ENCODE results near the gene PCDHB8. TPM values are rescaled to one million over a fixed set of nuclear protein-coding genes. Genes with fewer than 3 reads are reported as not detected.
"Not testable (repeated sequence)": the region's sequence is repeated elsewhere in the genome, so short reads cannot be mapped to it uniquely, and the experiment has no call there.

Gene PCDHB8
- total and polyA plus RNA-seq, 10 of the 15 experiments (the other 5 are each of a cell fraction or from before 2014, with no cell fraction given), result not detected

DNA sequence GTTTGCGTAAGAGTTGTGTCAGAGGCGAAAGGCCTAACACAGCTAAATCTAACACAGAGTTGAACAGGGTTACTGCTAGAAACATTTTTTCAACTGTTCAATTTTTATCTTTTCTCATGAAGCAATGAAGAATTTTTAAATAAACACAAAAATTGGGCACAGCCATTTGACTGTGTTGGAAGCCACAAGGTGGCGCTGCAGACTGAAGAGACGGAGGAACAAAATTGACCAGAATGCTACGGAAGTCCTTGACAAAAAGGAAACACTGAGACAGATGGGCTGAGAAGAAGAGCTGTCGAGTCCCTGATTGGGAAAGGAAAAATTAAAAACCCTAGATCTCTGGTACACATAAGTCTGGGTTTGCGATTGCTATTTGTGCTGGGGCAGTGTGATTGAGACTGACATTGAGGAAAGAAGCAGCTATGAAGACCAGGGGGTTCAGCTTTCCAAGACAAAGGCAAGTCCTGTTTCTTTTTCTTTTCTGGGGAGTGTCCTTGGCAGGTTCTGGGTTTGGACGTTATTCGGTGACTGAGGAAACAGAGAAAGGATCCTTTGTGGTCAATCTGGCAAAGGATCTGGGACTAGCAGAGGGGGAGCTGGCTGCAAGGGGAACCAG, 9.4 kb downstream of the PCDHB8 start, which contains the start of gene PCDHB9:
TSS of gene PCDHB9 (plus strand) at position 265 of the 616 bp plus-strand sequence. CDS start at position 423, 158 bp downstream.
- BruUV-seq (replicated peaks), result no TSS peak
- intact Hi-C loops (cut with micrococcal nuclease; ENCODE audit: unreplicated experiment), result loop anchor here (10.0 kb wide), 1 partner anchor 378 kb away; no protein-coding TSS in a partner anchor

DNA sequence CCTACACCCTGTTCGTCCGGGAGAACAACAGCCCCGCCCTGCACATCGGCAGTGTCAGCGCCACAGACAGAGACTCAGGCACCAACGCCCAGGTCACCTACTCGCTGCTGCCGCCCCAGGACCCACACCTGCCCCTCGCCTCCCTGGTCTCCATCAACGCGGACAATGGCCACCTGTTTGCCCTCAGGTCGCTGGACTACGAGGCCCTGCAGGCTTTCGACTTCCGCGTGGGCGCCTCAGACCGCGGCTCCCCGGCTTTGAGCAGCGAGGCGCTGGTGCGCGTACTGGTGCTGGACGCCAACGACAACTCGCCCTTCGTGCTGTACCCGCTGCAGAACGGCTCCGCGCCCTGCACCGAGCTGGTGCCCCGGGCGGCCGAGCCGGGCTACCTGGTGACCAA, 11.1 kb downstream of the PCDHB8 start:
- H4K20me1 ChIP-seq (ENCODE audit: control insufficient read depth, insufficient read depth); H3K9ac ChIP-seq (ENCODE audit: control insufficient read depth, insufficient read depth, low read length); BruUV-seq (replicated peaks); CTCF ChIA-PET; RAD21 ChIA-PET (ENCODE audit: unreplicated experiment); H3K9me3 ChIP-seq (replicated peaks; ENCODE audit: control insufficient read depth, insufficient read depth, low read length); POLR2A ChIA-PET; H3K27ac ChIP-seq (ENCODE audit: control insufficient read depth, insufficient read depth); H3K27me3 ChIP-seq (replicated peaks in 1 of 2; ENCODE audit: control insufficient read depth in 2 of 2, insufficient read depth in 2 of 2, low read length in 1 of 2); in situ Hi-C loops (cut with MboI); H2AFZ ChIP-seq (ENCODE audit: control insufficient read depth, low read depth, low read length); FAIRE-seq; H3K4me2 ChIP-seq (ENCODE audit: control insufficient read depth, insufficient read depth); H3K4me3 ChIP-seq; H3K4me1 ChIP-seq (ENCODE audit: control insufficient read depth, insufficient read depth, low read length); ATAC-seq; DNase-seq (ENCODE audit: low read depth, low spot score); SMC1A ChIA-PET (ENCODE audit: uncharacterized antibody, unreplicated experiment); H3K36me3 ChIP-seq (ENCODE audit: control insufficient read depth in 2 of 2, insufficient read depth in 2 of 2, low read length in 1 of 2); H3K79me2 ChIP-seq (ENCODE audit: control insufficient read depth, insufficient read depth, low read length): not testable (repeated sequence)
- intact Hi-C loops (cut with micrococcal nuclease; ENCODE audit: unreplicated experiment), result loop anchor here (10.0 kb wide), 1 partner anchor 376 kb away; no protein-coding TSS in a partner anchor
- WGBS (ENCODE audit: insufficient coverage, insufficient replicate concordance, low lambda C conversion rate, missing lambda C conversion rate), result 84% methylated on average over 23 of the region's 37 CpGs

More for the DNA sequence above, 9.4 kb downstream of the PCDHB8 start, which contains the start of gene PCDHB9:
- H3K27ac ChIP-seq (ENCODE audit: control insufficient read depth, insufficient read depth), result no peak within 1 kb of the TSS
- no peaks in the 10 kb centered on the region; the same call in 2 of the 3 replicates for H3K9me3 ChIP-seq (replicated peaks; ENCODE audit: control insufficient read depth, insufficient read depth, low read length)
- ATAC-seq (no peak), DNase-seq (ENCODE audit: low read depth, low spot score) (no peak), FAIRE-seq (no peak)
- no peaks in the 10 kb centered on the region for H4K20me1 ChIP-seq (ENCODE audit: control insufficient read depth, insufficient read depth)
- SMC1A ChIA-PET (ENCODE audit: uncharacterized antibody, unreplicated experiment), result interaction anchor here (0.7 kb wide), 1 partner anchor 36 kb away, joined by 3 read pairs; the partner anchor contains the start of gene PCDHB14
- no peak for TF ChIP-seq ZNF622 (IDR thresholded peaks at IDR 0.05)
- TF ChIP-seq, protein P1, sequence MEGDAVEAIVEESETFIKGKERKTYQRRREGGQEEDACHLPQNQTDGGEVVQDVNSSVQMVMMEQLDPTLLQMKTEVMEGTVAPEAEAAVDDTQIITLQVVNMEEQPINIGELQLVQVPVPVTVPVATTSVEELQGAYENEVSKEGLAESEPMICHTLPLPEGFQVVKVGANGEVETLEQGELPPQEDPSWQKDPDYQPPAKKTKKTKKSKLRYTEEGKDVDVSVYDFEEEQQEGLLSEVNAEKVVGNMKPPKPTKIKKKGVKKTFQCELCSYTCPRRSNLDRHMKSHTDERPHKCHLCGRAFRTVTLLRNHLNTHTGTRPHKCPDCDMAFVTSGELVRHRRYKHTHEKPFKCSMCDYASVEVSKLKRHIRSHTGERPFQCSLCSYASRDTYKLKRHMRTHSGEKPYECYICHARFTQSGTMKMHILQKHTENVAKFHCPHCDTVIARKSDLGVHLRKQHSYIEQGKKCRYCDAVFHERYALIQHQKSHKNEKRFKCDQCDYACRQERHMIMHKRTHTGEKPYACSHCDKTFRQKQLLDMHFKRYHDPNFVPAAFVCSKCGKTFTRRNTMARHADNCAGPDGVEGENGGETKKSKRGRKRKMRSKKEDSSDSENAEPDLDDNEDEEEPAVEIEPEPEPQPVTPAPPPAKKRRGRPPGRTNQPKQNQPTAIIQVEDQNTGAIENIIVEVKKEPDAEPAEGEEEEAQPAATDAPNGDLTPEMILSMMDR (IDR thresholded peaks at IDR 0.05 in 2 of 3, conservative IDR thresholded peaks at IDR 0.05 in 1 of 3; ENCODE audit: control insufficient read depth in 2 of 3, extremely low read depth in 1 of 3, insufficient read depth in 1 of 3, low read depth in 3 of 3, low read length in 3 of 3), result peak in 2 of 3 experiments; percentile 22 to 32; a peak in 2 of 6 replicates
- no peaks in the 10 kb centered on the region for H3K79me2 ChIP-seq (ENCODE audit: control insufficient read depth, insufficient read depth, low read length)
- no peaks in the 10 kb centered on the region for H3K36me3 ChIP-seq (ENCODE audit: control insufficient read depth in 2 of 2, insufficient read depth in 2 of 2, low read length in 1 of 2)
- RAD21 ChIA-PET (ENCODE audit: unreplicated experiment), result interaction anchor here (0.6 to 1.8 kb wide), 3 partner anchors 234 to 784 kb away, joined by 3 to 6 read pairs (median 3); partner anchors contain the start of gene PCDHGA11
- CTCF ChIA-PET, result interaction anchor here (0.9 to 1.5 kb wide), 4 partner anchors 10 to 370 kb away, joined by 3 to 4 read pairs (median 3); no protein-coding TSS in a partner anchor
- POLR2A ChIA-PET, result no interaction called here
- no peaks in the 10 kb centered on the region for H3K27me3 ChIP-seq (replicated peaks in 1 of 2; ENCODE audit: control insufficient read depth in 2 of 2, insufficient read depth in 2 of 2, low read length in 1 of 2)
- in situ Hi-C loops (cut with MboI), result no loop called here
- 20% methylated on average over 9 of the region's 9 CpGs for WGBS (ENCODE audit: insufficient coverage, insufficient replicate concordance, low lambda C conversion rate, missing lambda C conversion rate)
- H3K4me3 ChIP-seq, result no peak within 1 kb of the TSS
- no peak within 1 kb of the TSS for H3K4me2 ChIP-seq (ENCODE audit: control insufficient read depth, insufficient read depth)
- no peak within 1 kb of the TSS for H3K9ac ChIP-seq (ENCODE audit: control insufficient read depth, insufficient read depth, low read length)
- no peak within 1 kb of the TSS for H2AFZ ChIP-seq (ENCODE audit: control insufficient read depth, low read depth, low read length)
- no peaks in the 10 kb centered on the region for H3K4me1 ChIP-seq (ENCODE audit: control insufficient read depth, insufficient read depth, low read length)

DNA sequence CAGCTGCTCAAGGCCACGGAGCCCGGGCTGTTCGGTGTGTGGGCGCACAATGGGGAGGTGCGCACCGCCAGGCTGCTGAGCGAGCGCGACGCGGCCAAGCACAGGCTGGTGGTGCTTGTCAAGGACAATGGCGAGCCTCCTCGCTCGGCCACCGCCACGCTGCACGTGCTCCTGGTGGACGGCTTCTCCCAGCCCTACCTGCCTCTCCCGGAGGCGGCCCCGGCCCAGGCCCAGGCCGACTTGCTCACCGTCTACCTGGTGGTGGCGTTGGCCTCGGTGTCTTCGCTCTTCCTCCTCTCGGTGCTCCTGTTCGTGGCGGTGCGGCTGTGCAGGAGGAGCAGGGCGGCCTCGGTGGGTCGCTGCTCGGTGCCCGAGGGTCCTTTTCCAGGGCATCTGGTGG, 11.5 kb downstream of the PCDHB8 start:
- FAIRE-seq; DNase-seq (ENCODE audit: low read depth, low spot score); H3K36me3 ChIP-seq (ENCODE audit: control insufficient read depth in 2 of 2, insufficient read depth in 2 of 2, low read length in 1 of 2); H3K4me1 ChIP-seq (ENCODE audit: control insufficient read depth, insufficient read depth, low read length); CTCF ChIA-PET; H4K20me1 ChIP-seq (ENCODE audit: control insufficient read depth, insufficient read depth); SMC1A ChIA-PET (ENCODE audit: uncharacterized antibody, unreplicated experiment); in situ Hi-C loops (cut with MboI); H3K4me3 ChIP-seq; H3K4me2 ChIP-seq (ENCODE audit: control insufficient read depth, insufficient read depth); BruUV-seq (replicated peaks); POLR2A ChIA-PET; H3K27ac ChIP-seq (ENCODE audit: control insufficient read depth, insufficient read depth); H3K27me3 ChIP-seq (replicated peaks in 1 of 2; ENCODE audit: control insufficient read depth in 2 of 2, insufficient read depth in 2 of 2, low read length in 1 of 2); H3K9ac ChIP-seq (ENCODE audit: control insufficient read depth, insufficient read depth, low read length); ATAC-seq; H3K79me2 ChIP-seq (ENCODE audit: control insufficient read depth, insufficient read depth, low read length); H3K9me3 ChIP-seq (replicated peaks; ENCODE audit: control insufficient read depth, insufficient read depth, low read length); H2AFZ ChIP-seq (ENCODE audit: control insufficient read depth, low read depth, low read length); RAD21 ChIA-PET (ENCODE audit: unreplicated experiment): not testable (repeated sequence)
- whole genome bisulfite sequencing (ENCODE audit: insufficient coverage, insufficient replicate concordance, low lambda C conversion rate, missing lambda C conversion rate), result 66% methylated on average over 24 of the region's 35 CpGs
- intact Hi-C loops (cut with micrococcal nuclease; ENCODE audit: unreplicated experiment), result loop anchor here (10.0 kb wide), 1 partner anchor 376 kb away; no protein-coding TSS in a partner anchor

Data from GM12878 (cell line).